ENCODE measurements around the gene CDC42SE2. TPM values are rescaled to one million over a fixed set of nuclear protein-coding genes. Genes with fewer than 3 reads are reported as not detected.
"Not testable (repeated sequence)": the region's sequence is repeated elsewhere in the genome, so short reads cannot be mapped to it uniquely, and the experiment has no call there.

CDC42SE2 gene
- total RNA-seq, 2 experiments from 2014 or later = 100 to 102 TPM

DNA sequence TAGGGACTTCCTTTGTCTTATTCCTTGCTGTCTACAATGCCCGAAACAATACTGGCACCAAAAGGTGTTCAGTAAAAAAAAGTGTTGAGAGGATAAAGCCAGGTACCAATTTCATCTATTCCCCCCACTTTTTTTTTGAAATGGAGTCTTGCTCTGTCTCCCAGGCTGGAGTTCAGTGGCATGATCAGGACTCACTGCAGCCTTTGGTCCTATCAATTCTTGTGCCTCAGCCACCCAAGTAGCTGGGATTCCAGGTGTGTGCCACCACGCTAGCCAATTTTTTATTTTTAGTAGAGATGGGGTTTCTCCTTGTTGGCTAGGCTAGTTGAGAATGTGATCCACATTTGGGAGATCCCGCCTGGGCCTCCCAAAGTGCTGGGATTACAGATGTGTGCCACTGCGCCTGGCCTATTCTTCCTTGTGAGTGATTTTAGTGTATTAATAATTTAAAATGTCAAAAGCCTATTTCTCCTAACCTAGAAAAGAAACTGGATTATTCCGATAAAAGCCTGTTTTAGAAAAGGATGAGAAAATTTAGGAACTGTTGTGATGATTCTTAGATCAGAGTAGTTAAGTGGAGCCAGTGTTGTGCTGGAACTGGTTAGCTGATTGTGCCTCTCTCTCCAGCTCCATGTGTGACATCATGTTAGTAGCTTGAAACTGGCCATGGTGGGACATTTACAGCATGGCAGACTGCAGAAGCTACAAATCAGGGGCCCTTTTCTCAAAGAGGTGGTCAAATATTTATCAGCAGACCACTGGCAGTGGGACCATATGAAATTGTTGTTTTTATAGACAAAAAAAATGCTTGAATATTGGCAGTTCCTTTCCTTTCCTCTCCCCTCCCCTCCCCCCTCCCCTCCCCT is 14.3 kb downstream of the CDC42SE2 start:
- POLR2A ChIA-PET = interaction anchor here (0.6 to 7.1 kb wide), 6 partner anchors 12 to 427 kb away, joined by 3 to 70 read pairs (median 4); partner anchors contain the start of gene CDC42SE2
- TF ChIP-seq CTCF (IDR thresholded peaks at IDR 0.05) = no peak
- H3K4me3 Mint-ChIP-seq = peak overlapping the region; percentile 53

GRCh38 chr5:131278741-131279124 is 14.9 kb downstream of the CDC42SE2 start:
- Mint-ChIP-seq H3K36me3 (ENCODE audit: low read depth) (peaks cover 58% of the 10 kb centered on the region), H3K4me3 (peak overlapping the region; percentile 40), H3K27ac (peak overlapping the region; percentile 98), H3K4me1 (ENCODE audit: low read depth) (peaks cover 79% of the 10 kb centered on the region)
- H3K27me3 Mint-ChIP-seq; intact Hi-C loops (cut with micrococcal nuclease); H3K9me3 Mint-ChIP-seq; ATAC-seq; DNase-seq: not testable (repeated sequence)
- CTCF ChIA-PET = interaction anchor here (0.9 kb wide), 1 partner anchor 103 kb away, joined by 3 read pairs; no protein-coding TSS in a partner anchor
- POLR2A ChIA-PET = interaction anchor here (1.0 to 7.1 kb wide), 2 partner anchors 14 to 76 kb away, joined by 6 to 70 read pairs; partner anchors contain the start of gene CDC42SE2

More for the DNA sequence above, 14.3 kb downstream of the CDC42SE2 start:
- Mint-ChIP-seq H3K27ac (peak overlapping the region; percentile 86), H3K4me1 (ENCODE audit: low read depth) (peaks cover 73% of the 10 kb centered on the region), H3K36me3 (ENCODE audit: low read depth) (peaks cover 52% of the 10 kb centered on the region), H3K27me3 (no peaks in the 10 kb centered on the region), H3K9me3 (peaks cover 2% of the 10 kb centered on the region)
- intact Hi-C loops (cut with micrococcal nuclease) = no loop called here
- DNase-seq = no peak
- ATAC-seq = no peak
- CTCF ChIA-PET = interaction anchor here (0.6 to 0.9 kb wide), 2 partner anchors 104 kb away, joined by 3 read pairs; no protein-coding TSS in a partner anchor

GRCh38 chr5:131279204-131279603 is 15.4 kb downstream of the CDC42SE2 start:
- DNase-seq (no peak), ATAC-seq (no peak)
- intact Hi-C loops (cut with micrococcal nuclease) = no loop called here
- Mint-ChIP-seq H3K36me3 (ENCODE audit: low read depth) (peaks cover 58% of the 10 kb centered on the region), H3K4me3 (peak overlapping the region; percentile 74), H3K4me1 (ENCODE audit: low read depth) (peaks cover 80% of the 10 kb centered on the region), H3K27me3 (no peaks in the 10 kb centered on the region), H3K27ac (peak overlapping the region; percentile 98), H3K9me3 (peaks cover 2% of the 10 kb centered on the region)
- no peak for TF ChIP-seq CTCF (IDR thresholded peaks at IDR 0.05)
- ChIA-PET POLR2A (interaction anchor here (2.8 to 3.8 kb wide), 2 partner anchors 14 to 104 kb away, joined by 19 to 33 read pairs; partner anchors contain the start of gene CDC42SE2), CTCF (interaction anchor here (0.9 to 2.3 kb wide), 2 partner anchors 102 to 103 kb away, joined by 3 to 12 read pairs; no protein-coding TSS in a partner anchor)

DNA sequence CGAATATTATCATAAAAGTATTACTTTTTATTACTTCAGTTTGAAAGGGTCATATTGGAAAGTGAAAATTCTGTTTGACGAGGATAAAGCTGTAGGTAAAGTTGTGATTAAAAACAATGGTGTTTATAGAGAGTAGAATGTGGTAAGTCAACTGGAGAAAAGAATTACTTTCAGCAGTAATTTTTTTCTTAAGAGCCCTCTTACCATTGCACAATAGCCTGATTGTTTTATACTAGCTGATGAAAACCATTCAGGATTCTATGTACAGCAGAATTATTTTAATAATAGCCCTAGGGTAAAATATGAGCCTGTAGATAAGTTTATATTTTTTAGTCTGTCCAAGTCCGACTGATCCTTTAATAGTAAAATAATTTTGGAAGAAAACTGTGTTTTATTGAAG is 16.6 kb downstream of the CDC42SE2 start:
- no peaks in the 10 kb centered on the region for H3K27me3 Mint-ChIP-seq
- peaks cover 2% of the 10 kb centered on the region for H3K9me3 Mint-ChIP-seq
- peaks cover 57% of the 10 kb centered on the region for H3K36me3 Mint-ChIP-seq (ENCODE audit: low read depth)
- intact Hi-C loops (cut with micrococcal nuclease) = loop anchor here (2.0 kb wide), 1 partner anchor 102 kb away; no protein-coding TSS in a partner anchor
- CTCF ChIA-PET = interaction anchor here (0.6 to 3.3 kb wide), 6 partner anchors 10 to 102 kb away, joined by 3 to 22 read pairs (median 3); no protein-coding TSS in a partner anchor
- DNase-seq (no peak), ATAC-seq (no peak)
- H3K4me1 Mint-ChIP-seq (ENCODE audit: low read depth) = peaks cover 81% of the 10 kb centered on the region
- no peak for TF ChIP-seq CTCF (IDR thresholded peaks at IDR 0.05)
- POLR2A ChIA-PET = interaction anchor here (0.6 to 3.8 kb wide), 9 partner anchors 8 to 103 kb away, joined by 3 to 33 read pairs (median 4); partner anchors contain the start of gene CDC42SE2
- peak overlapping the region; percentile 74 for H3K4me3 Mint-ChIP-seq
- peak overlapping the region; percentile 98 for H3K27ac Mint-ChIP-seq

DNA sequence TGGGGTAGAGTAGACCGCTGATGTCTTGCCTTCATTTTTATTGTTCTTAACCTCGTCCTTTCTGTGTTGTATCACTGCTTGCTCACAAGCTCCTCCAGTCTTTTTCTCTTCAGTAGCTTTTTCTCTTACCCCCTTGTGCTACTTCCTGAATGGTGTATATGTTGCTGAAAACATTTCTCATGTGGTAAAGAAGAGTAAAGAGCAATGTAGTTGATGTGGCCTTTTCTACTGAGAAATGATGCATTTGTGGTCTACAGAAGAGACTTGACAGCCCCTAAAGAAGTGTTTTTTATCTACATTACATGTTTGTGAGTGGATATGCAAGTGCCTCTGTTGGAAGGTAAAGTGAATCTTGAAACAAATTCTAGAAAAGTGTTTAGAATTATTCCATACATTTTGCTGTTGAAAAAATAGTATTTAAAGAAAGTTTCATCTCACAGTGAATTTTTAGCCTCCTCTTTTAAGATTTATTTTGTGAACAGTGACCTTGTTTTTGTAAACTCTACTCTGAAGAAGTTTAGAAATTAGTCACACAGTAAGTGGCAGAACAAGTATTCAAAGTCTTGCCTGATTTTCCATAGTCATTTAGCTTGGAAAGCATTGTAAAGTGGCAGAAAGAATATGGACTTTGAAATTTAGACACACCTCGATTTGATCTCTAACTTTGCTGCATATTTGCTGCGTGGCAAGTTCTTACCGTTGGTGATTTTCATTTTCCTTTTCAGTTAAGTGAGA is 17.4 kb downstream of the CDC42SE2 start:
- Mint-ChIP-seq H3K4me1 (ENCODE audit: low read depth) (peaks cover 81% of the 10 kb centered on the region), H3K27me3 (no peaks in the 10 kb centered on the region), H3K4me3 (peak overlapping the region; percentile 74), H3K36me3 (ENCODE audit: low read depth) (peaks cover 59% of the 10 kb centered on the region), H3K9me3 (peaks cover 2% of the 10 kb centered on the region), H3K27ac (peak overlapping the region; percentile 98)
- ChIA-PET POLR2A (interaction anchor here (0.6 to 3.8 kb wide), 8 partner anchors 9 to 102 kb away, joined by 3 to 33 read pairs (median 4); partner anchors contain the start of gene CDC42SE2), CTCF (interaction anchor here (0.6 to 3.3 kb wide), 5 partner anchors 9 to 100 kb away, joined by 3 to 22 read pairs (median 3); no protein-coding TSS in a partner anchor)
- DNase-seq (no peak), ATAC-seq (peak; percentile 73)
- no peak for TF ChIP-seq CTCF (IDR thresholded peaks at IDR 0.05)
- intact Hi-C loops (cut with micrococcal nuclease) = loop anchor here (2.0 kb wide), 1 partner anchor 102 kb away; no protein-coding TSS in a partner anchor

Measured in activated CD8-positive, alpha-beta T cell treated with anti-CD3 and anti-CD28 coated beads for 36 hours (primary cell).